Fibroblast of lung (primary cell): ENCODE data around the gene KCNMA1.

Experiments used
- EZH2 ChIP-seq: IDR thresholded peaks from 2 replicates; pipeline ENCODE4 v1.5.1; 2012; ENCODE audit warnings: low read length, control low read depth, mild to moderate bottlenecking; ENCODE audit errors: missing control alignments
- TF ChIP-seq, protein P1 (sequence below), 2 donors: IDR thresholded peaks in 1 of 2; conservative IDR thresholded peaks in 1 of 2; 1 replicate in 1 of 2; 2 replicates in 1 of 2; pipeline ENCODE4 v1.5.1; 2011 to 2012; ENCODE audit warnings: low read length in 2 of 2, control low read depth in 1 of 2, inconsistent platforms in 1 of 2, low read depth in 1 of 2, mild to moderate bottlenecking in 1 of 2

DNA sequence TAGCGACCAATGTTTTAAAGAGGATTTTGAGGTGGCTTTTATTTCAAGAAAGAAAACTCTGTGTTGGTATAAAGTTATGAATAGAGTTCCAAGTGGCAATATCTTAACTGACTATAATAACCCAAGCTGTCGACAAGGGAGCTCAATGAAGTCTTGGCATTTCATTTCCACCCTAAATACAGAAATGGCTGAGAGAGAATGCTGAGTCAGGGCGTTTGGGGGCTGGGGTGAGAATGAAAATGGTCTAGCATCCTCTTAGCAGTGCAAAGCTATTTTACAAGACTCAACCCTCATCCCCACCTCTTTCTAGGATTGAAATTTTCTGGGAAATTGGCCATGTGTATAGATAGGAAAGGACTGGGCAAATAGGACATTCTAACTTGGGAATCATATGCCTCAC lies 759.1 kb downstream of the KCNMA1 start:
- TF ChIP-seq, protein P1, sequence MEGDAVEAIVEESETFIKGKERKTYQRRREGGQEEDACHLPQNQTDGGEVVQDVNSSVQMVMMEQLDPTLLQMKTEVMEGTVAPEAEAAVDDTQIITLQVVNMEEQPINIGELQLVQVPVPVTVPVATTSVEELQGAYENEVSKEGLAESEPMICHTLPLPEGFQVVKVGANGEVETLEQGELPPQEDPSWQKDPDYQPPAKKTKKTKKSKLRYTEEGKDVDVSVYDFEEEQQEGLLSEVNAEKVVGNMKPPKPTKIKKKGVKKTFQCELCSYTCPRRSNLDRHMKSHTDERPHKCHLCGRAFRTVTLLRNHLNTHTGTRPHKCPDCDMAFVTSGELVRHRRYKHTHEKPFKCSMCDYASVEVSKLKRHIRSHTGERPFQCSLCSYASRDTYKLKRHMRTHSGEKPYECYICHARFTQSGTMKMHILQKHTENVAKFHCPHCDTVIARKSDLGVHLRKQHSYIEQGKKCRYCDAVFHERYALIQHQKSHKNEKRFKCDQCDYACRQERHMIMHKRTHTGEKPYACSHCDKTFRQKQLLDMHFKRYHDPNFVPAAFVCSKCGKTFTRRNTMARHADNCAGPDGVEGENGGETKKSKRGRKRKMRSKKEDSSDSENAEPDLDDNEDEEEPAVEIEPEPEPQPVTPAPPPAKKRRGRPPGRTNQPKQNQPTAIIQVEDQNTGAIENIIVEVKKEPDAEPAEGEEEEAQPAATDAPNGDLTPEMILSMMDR (conservative IDR thresholded peaks at IDR 0.05 in 1 of 2, IDR thresholded peaks at IDR 0.05 in 1 of 2; ENCODE audit: low read depth in 1 of 2, low read length in 2 of 2) = no peak
- no peak for TF ChIP-seq EZH2
